Right lobe of liver (tissue), 4 donors: ENCODE results near the gene SUPT6H.

Source experiments
- POLR2A ChIP-seq: fragments of 450-650 bp; IDR thresholded peaks from one replicate; pipeline ENCODE4 v1.6.1; 2017; ENCODE audit warnings: antibody characterized with exemption, mild to moderate bottlenecking
- TF ChIP-seq, protein P1 (sequence below), 4 donors: fragments of 200-600 bp in 3 of 4; fragments of 450-650 bp in 1 of 4; IDR thresholded peaks; one replicate each; pipeline versions ENCODE4 v1.5.1 to v1.8.0; 2016 to 2022; ENCODE audit warnings: antibody characterized with exemption in 4 of 4, mild to moderate bottlenecking in 2 of 4
- donor health status: DM: no; HTN: no; CAD: no.
- donor health status: DM: no; HTN: no; CAD: no.
- donor health status: DM: no; HTN: yes; CAD: no.

DNA sequence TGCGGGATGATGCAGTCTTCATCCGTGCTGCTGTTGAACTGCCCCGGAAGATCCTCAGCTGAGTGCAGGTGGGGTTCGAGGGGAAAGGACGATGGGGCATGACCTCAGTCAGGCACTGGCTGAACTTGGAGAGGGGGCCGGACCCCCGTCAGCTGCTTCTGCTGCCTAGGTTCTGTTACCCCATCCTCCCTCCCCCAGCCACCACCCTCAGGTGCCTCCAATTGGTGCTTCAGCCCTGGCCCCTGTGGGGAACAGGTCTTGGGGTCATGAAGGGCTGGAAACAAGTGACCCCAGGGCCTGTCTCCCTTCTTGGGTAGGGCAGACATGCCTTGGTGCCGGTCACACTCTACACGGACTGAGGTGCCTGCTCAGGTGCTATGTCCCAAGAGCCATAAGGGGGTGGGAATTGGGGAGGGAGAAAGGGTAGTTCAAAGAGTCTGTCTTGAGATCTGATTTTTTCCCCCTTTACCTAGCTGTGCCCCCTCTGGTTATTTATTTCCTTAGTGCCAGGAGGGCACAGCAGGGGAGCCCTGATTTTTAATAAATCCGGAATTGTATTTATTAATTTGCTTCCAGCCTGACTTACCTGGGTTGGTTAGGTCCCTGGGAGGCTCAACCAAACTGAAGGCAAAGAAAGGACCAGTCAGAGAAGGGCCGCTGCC is 87.6 kb downstream of the SUPT6H start:
- TF ChIP-seq, protein P1, sequence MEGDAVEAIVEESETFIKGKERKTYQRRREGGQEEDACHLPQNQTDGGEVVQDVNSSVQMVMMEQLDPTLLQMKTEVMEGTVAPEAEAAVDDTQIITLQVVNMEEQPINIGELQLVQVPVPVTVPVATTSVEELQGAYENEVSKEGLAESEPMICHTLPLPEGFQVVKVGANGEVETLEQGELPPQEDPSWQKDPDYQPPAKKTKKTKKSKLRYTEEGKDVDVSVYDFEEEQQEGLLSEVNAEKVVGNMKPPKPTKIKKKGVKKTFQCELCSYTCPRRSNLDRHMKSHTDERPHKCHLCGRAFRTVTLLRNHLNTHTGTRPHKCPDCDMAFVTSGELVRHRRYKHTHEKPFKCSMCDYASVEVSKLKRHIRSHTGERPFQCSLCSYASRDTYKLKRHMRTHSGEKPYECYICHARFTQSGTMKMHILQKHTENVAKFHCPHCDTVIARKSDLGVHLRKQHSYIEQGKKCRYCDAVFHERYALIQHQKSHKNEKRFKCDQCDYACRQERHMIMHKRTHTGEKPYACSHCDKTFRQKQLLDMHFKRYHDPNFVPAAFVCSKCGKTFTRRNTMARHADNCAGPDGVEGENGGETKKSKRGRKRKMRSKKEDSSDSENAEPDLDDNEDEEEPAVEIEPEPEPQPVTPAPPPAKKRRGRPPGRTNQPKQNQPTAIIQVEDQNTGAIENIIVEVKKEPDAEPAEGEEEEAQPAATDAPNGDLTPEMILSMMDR (IDR thresholded peaks at IDR 0.05): no peak
- TF ChIP-seq POLR2A: no peak
